GM12864 (cell line): ENCODE results near the gene TNNI3K.

Experiments used
- DNase-seq: peaks from one replicate; pipeline ENCODE4 v3.0.0-alpha.2; 2011; ENCODE audit warnings: low read depth
- H3K4me3 ChIP-seq: 2 replicates; pipeline ENCODE4 v1.5.1; 2011; ENCODE audit warnings: mild to moderate bottlenecking, low read depth, low read length, control low read depth
- TF ChIP-seq, protein P1 (sequence below): IDR thresholded peaks from 2 replicates; pipeline ENCODE4 v1.5.1; 2011; ENCODE audit warnings: low read depth, mild to moderate bottlenecking, moderate library complexity, low read length, control low read depth, inconsistent platforms; ENCODE audit errors: missing control alignments

Gene TNNI3K

GRCh38 chr1:74505928-74506710 is 270.9 kb downstream of the TNNI3K start:
- no peak overlapping the region for H3K4me3 ChIP-seq
- TF ChIP-seq, protein P1, sequence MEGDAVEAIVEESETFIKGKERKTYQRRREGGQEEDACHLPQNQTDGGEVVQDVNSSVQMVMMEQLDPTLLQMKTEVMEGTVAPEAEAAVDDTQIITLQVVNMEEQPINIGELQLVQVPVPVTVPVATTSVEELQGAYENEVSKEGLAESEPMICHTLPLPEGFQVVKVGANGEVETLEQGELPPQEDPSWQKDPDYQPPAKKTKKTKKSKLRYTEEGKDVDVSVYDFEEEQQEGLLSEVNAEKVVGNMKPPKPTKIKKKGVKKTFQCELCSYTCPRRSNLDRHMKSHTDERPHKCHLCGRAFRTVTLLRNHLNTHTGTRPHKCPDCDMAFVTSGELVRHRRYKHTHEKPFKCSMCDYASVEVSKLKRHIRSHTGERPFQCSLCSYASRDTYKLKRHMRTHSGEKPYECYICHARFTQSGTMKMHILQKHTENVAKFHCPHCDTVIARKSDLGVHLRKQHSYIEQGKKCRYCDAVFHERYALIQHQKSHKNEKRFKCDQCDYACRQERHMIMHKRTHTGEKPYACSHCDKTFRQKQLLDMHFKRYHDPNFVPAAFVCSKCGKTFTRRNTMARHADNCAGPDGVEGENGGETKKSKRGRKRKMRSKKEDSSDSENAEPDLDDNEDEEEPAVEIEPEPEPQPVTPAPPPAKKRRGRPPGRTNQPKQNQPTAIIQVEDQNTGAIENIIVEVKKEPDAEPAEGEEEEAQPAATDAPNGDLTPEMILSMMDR, result no peak
- DNase-seq, result no peak

DNA sequence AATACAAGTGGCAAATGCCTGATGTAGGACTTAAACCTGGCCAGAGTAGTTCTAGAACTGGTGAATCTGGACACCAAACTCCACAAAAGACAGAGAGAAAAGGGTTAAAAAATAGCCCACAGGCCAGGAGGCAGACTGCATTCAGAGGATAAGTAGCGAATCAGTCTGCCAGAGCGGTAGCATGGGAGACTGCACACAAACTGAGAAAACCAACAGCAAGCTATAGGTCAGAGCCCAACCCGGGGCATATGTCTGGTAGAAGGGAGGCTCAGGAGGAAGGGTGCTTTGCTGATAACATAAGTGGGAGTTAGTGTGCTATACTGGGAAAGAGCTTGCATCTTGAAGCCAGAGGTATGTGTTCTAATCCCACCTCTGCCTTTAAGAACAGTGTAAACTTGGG is 273.3 kb downstream of the TNNI3K start:
- H3K4me3 ChIP-seq, result no peak overlapping the region
- TF ChIP-seq, protein P1, result no peak
- no peak for DNase-seq

- no peak for DNase-seq
- TF ChIP-seq, protein P1, result no peak
- no peak within 1 kb of the TSS for H3K4me3 ChIP-seq
Measured at GRCh38 chr1:74512170-74512915, 277.2 kb downstream of the TNNI3K start, which contains the start of gene LRRC53. Gene LRRC53 (minus strand): TSS chr1:74512611. CDS start chr1:74483349, 29,262 bp downstream.

GRCh38 chr1:74513411-74514300 is 278.5 kb downstream of the TNNI3K start:
- H3K4me3 ChIP-seq, result no peak overlapping the region
- DNase-seq, result no peak
- TF ChIP-seq, protein P1, result no peak

- TF ChIP-seq, protein P1, result no peak
- DNase-seq, result peak; percentile 24
- no peak overlapping the region for H3K4me3 ChIP-seq
Measured at GRCh38 chr1:74517599-74518051, 282.4 kb downstream of the TNNI3K start.

GRCh38 chr1:74522148-74522547 is 287.0 kb downstream of the TNNI3K start:
- TF ChIP-seq, protein P1, result no peak
- no peak for DNase-seq
- H3K4me3 ChIP-seq, result no peak overlapping the region
